Measurements from ENCODE around the gene STX7.

Gene STX7

DNA sequence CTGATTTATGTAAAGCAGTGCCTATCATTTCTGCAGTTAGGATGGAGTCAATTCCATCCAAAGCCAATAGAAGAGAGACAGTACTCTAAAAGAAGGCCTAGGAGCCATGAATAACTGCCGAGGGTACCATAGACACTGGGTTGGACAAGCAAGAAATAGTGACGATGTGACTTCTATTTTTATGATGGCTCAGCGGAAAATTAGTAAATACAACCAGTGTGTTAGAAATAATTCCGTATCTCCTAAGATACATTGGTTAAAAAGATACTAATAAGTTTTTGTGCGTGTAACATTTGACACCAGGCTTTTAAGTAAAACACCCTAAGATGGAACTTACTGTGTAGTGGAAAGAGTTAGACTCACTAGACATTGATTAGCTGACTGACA lies 66.1 kb downstream of the STX7 start:
- no peak overlapping the region for H3K4me3 ChIP-seq (ENCODE audit: low read length)

DNA sequence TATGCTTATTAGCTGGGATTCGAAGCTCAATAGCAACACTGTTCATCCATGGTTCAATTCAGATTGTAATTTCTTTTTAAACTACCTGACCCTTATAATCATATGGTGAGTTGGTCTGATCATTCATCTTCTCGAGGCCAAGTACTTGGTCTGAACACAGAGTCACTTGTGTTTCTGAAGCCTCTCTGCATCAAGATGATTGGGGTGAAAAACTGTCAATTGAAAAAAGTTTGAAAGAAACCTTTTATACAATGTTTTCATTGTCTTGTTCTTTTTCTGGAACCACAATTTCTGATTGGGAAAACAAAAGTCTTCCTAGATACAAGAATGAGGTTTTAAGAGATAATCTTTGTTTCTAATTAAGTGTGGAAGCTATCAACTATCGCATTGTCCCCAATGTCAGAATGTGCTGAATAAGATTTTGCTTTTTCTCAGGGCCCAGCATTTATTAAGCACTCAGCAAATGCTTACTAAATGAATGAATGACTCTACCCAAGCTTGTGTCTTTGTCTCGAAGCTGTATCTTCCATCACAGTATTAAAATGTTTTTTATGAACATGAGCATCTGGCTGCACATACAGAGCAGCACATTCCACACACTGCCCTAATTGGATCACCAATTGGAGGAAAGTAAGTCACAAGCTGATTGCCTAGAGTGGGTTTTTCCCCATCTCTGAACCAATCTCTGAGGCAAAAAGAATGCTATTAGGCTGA lies 66.6 kb downstream of the STX7 start:
- no peak overlapping the region for H2AFZ ChIP-seq (ENCODE audit: low read depth, low read length)
- H3K9me3 ChIP-seq (ENCODE audit: low read length): peaks cover 2% of the 10 kb centered on the region
- no peaks in the 10 kb centered on the region for H3K36me3 ChIP-seq (ENCODE audit: insufficient read depth, low read length)
- peaks cover 27% of the 10 kb centered on the region for H3K4me1 ChIP-seq (ENCODE audit: insufficient read depth, low read length)
- H3K4me3 ChIP-seq (ENCODE audit: low read length): no peak overlapping the region
- H3K27me3 ChIP-seq (ENCODE audit: insufficient read depth, low read length): no peaks in the 10 kb centered on the region

More for the DNA sequence above, 66.1 kb downstream of the STX7 start:
- no peaks in the 10 kb centered on the region for H3K36me3 ChIP-seq (ENCODE audit: insufficient read depth, low read length)
- no peaks in the 10 kb centered on the region for H3K9me3 ChIP-seq (ENCODE audit: low read length)
- H3K4me1 ChIP-seq (ENCODE audit: insufficient read depth, low read length): peaks cover 27% of the 10 kb centered on the region
- H2AFZ ChIP-seq (ENCODE audit: low read depth, low read length): no peak overlapping the region
- H3K27me3 ChIP-seq (ENCODE audit: insufficient read depth, low read length): no peaks in the 10 kb centered on the region

DNA sequence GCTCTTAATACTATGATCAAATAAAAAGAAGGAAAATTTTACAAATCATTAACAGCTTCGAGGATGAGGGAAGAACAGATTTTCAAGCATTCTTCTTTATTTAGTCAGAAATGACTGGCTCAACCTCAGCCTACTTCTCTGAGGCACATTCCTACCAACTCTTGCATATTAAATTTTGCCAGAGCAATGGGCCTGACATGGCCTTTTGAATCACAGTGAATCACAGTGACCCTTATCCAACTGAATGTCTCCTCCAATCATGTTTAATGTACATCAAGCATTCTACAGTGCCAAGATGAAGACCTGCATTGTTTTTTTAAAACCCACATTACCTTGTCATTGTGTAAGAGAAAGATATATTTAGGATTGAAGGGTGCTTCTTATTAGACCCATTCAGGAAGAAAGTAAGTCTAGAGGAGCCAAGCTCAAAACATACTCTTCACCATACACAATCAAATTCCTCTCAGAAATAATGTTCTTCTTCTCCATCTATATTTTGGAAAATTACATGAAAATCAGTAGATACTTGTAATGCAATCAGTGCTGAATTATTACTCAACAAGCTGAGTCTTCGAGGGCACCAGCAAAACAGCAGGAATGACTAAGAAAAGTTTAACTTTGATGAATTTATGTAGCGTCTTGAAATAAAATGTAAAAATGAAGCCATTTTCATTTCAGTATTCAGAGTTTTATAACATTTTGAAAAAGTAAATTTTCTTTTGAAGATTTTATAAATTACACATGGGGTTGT lies 67.5 kb downstream of the STX7 start:
- Histone ChIP-seq H3K36me3 (ENCODE audit: insufficient read depth, low read length) (no peaks in the 10 kb centered on the region), H2AFZ (ENCODE audit: low read depth, low read length) (no peak overlapping the region), H3K4me1 (ENCODE audit: insufficient read depth, low read length) (peaks cover 27% of the 10 kb centered on the region), H3K4me3 (ENCODE audit: low read length) (no peak overlapping the region), H3K27me3 (ENCODE audit: insufficient read depth, low read length) (no peaks in the 10 kb centered on the region), H3K9me3 (ENCODE audit: low read length) (peaks cover 4% of the 10 kb centered on the region)

DNA sequence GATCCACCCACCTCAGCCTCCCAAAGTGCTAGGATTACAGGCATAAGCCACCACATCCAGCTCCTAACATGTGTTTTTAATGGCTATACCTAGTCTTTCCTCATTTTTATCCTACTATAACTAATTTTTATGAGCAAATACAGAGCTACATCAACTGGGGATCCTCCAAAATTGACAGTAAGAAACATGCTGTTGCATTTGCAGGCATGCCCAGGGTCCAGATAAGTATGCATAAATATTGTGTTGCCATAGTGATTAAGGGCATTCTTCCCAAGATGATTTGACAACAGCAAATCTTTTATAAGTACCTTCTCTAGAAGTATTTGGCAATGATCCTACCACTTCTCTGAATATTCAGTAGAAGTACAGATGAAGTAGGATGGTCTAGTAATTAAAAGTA lies 69.7 kb downstream of the STX7 start:
- Histone ChIP-seq H3K27me3 (ENCODE audit: insufficient read depth, low read length) (peaks cover 3% of the 10 kb centered on the region), H3K4me3 (ENCODE audit: low read length) (no peak overlapping the region), H3K4me1 (ENCODE audit: insufficient read depth, low read length) (peaks cover 27% of the 10 kb centered on the region), H2AFZ (ENCODE audit: low read depth, low read length) (no peak overlapping the region), H3K9me3 (ENCODE audit: low read length) (peaks cover 4% of the 10 kb centered on the region), H3K36me3 (ENCODE audit: insufficient read depth, low read length) (no peaks in the 10 kb centered on the region)

DNA sequence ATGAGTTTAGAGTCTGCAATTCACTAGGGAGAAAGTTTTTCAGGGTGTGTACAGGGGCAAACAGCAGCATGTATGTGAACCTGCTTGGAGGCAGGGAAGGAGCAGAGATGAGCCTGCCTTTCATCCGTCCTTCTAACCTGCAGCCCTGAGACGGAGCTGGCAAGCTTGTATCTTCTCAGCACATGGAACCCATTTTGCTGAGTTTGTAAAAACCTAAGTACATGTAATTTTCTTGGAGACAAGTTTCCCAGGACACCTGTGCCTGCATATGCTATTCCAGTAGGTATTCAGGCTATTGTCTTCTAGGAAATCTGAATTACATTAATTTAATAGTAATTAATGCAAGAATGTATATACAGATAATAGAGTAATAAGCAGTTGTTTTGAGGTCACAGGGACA lies 82.8 kb downstream of the STX7 start:
- no peaks in the 10 kb centered on the region for H3K9me3 ChIP-seq (ENCODE audit: low read length)
- H3K27me3 ChIP-seq (ENCODE audit: insufficient read depth, low read length): no peaks in the 10 kb centered on the region
- H3K4me1 ChIP-seq (ENCODE audit: insufficient read depth, low read length): no peaks in the 10 kb centered on the region
- H3K36me3 ChIP-seq (ENCODE audit: insufficient read depth, low read length): no peaks in the 10 kb centered on the region
- no peak overlapping the region for H3K4me3 ChIP-seq (ENCODE audit: low read length)
- no peak overlapping the region for H2AFZ ChIP-seq (ENCODE audit: low read depth, low read length)

DNA sequence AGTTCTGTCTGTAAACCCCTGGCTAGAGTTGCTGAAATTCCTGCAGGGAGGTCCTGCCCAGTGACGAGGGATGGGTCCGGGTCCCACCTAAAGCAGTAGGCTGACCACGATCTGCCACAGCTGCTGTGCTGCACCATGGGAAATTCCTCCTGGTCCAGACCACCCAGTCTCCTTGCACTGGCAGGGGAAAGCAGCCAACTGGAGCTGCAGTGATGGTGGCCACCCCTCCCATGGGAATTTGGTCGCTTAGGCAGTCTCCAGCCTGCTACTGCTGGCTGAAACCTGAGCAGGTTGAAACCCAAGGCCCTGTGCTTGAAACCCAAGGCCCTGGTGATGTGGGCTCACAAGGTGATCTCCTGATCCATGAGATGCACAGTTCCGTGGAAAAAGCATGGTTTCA lies 87.7 kb downstream of the STX7 start:
- H3K36me3 ChIP-seq (ENCODE audit: insufficient read depth, low read length): no peaks in the 10 kb centered on the region
- no peaks in the 10 kb centered on the region for H3K9me3 ChIP-seq (ENCODE audit: low read length)
- no peak overlapping the region for H2AFZ ChIP-seq (ENCODE audit: low read depth, low read length)

DNA sequence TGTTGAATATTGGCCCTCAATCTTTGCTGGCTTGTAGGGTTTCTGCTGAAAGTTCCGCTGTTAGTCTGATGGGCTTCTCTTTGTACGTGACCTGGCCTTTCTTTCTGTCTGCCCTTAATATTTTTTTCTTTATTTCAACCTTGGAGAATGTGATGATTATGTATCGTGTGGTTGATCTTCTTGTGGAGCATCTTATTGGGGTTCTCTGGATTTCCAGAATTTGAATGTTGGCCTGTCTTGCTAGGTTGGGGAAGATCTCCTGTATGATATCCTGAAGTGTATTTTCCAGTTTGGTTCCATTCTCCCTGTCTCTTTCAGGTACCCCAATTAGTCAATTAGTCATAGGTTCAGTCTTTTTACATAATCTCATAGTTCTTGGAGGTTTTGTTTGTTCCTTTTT lies 89.1 kb downstream of the STX7 start:
- no peaks in the 10 kb centered on the region for H3K36me3 ChIP-seq (ENCODE audit: insufficient read depth, low read length)
- H3K4me1 ChIP-seq (ENCODE audit: insufficient read depth, low read length): no peaks in the 10 kb centered on the region
- H2AFZ ChIP-seq (ENCODE audit: low read depth, low read length): no peak overlapping the region
- no peak overlapping the region for H3K4me3 ChIP-seq (ENCODE audit: low read length)
- H3K9me3 ChIP-seq (ENCODE audit: low read length): no peaks in the 10 kb centered on the region
- H3K27me3 ChIP-seq (ENCODE audit: insufficient read depth, low read length): no peaks in the 10 kb centered on the region

More for the DNA sequence above, 87.7 kb downstream of the STX7 start:
- Histone ChIP-seq H3K4me1 (ENCODE audit: insufficient read depth, low read length) (no peaks in the 10 kb centered on the region), H3K4me3 (ENCODE audit: low read length) (no peak overlapping the region), H3K27me3 (ENCODE audit: insufficient read depth, low read length) (no peaks in the 10 kb centered on the region)

DNA sequence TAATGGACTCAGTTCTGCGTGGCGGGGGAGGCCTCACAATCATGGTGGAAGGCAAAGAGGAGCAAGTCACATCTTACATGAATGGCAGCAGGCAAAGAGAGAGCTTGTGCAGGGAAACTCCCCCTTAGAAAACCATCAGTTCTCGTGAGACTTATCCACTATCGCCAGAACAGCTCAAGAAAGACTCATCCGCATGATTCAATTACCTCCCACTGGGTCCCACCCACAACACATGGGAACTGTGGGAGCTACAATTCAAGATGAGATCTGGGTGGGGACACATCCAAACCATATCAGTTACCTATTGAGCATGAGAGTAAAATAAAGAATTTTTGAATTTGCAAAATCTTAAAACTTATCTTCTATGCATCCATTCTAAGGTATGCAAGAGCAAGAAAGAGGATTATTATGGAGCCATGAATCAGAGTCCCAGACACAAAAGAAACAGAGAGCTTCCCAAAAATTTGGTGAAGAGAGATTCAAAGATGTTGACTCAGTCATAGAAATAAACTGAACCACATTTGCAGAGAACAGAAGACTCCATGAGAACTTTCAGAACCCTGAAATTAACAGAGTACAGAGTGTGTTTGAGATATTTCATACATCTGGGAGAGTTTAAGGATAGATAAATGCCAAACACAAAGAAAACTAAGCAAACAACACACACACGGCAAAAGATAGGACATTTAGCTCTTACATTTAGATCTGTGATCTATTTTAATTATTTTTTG lies 94.5 kb downstream of the STX7 start:
- Histone ChIP-seq H2AFZ (ENCODE audit: low read depth, low read length) (no peak overlapping the region), H3K4me3 (ENCODE audit: low read length) (no peak overlapping the region)

DNA sequence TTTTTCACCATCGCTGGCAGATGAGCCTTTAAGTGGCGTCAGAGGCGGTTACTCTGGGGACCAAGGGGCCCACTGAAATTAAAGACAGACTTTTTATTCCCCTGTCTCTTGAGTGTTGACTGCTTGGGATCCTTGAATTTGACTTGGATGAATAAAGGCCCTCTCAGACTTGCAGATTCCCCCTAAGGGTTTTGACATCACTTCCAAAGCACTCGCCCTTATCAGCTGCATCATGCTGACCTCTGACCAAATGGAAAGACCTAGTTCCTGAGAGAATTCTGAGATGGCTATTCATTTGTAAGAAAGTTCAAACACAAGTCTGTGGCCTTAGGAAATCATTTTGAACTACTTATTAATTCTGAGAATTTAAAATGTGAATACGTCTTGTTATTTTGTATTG lies 98.2 kb downstream of the STX7 start:
- Histone ChIP-seq H3K36me3 (ENCODE audit: insufficient read depth, low read length) (no peaks in the 10 kb centered on the region), H3K4me3 (ENCODE audit: low read length) (no peak overlapping the region), H3K9me3 (ENCODE audit: low read length) (peaks cover 2% of the 10 kb centered on the region), H2AFZ (ENCODE audit: low read depth, low read length) (no peak overlapping the region), H3K4me1 (ENCODE audit: insufficient read depth, low read length) (no peaks in the 10 kb centered on the region), H3K27me3 (ENCODE audit: insufficient read depth, low read length) (peaks cover 3% of the 10 kb centered on the region)

More for the DNA sequence above, 94.5 kb downstream of the STX7 start:
- Histone ChIP-seq H3K4me1 (ENCODE audit: insufficient read depth, low read length) (no peaks in the 10 kb centered on the region), H3K36me3 (ENCODE audit: insufficient read depth, low read length) (no peaks in the 10 kb centered on the region), H3K9me3 (ENCODE audit: low read length) (peaks cover 2% of the 10 kb centered on the region), H3K27me3 (ENCODE audit: insufficient read depth, low read length) (no peaks in the 10 kb centered on the region)

DNA sequence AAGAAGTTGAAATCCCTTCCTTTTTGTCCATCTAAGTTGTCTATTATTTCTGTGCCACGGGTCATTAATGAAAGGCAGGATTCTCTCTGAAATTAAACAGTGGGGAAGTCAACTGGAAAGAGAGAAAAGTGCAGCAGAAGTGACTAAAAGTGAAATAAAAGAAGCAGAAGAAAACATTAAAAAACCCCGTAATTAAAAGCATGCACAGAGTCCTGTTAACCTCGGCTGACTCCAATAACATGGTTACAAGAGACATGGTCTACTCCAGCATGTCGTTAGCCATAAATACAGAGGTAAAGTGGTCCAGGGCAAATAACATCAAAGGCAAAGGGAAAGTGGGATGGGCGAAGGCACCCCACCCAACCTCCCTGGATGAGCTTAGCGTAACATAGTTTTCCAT lies 98.6 kb downstream of the STX7 start:
- peaks cover 3% of the 10 kb centered on the region for H3K27me3 ChIP-seq (ENCODE audit: insufficient read depth, low read length)
- H3K4me1 ChIP-seq (ENCODE audit: insufficient read depth, low read length): no peaks in the 10 kb centered on the region
- H3K36me3 ChIP-seq (ENCODE audit: insufficient read depth, low read length): no peaks in the 10 kb centered on the region
- peaks cover 2% of the 10 kb centered on the region for H3K9me3 ChIP-seq (ENCODE audit: low read length)
- H2AFZ ChIP-seq (ENCODE audit: low read depth, low read length): no peak overlapping the region
- H3K4me3 ChIP-seq (ENCODE audit: low read length): no peak overlapping the region

DNA sequence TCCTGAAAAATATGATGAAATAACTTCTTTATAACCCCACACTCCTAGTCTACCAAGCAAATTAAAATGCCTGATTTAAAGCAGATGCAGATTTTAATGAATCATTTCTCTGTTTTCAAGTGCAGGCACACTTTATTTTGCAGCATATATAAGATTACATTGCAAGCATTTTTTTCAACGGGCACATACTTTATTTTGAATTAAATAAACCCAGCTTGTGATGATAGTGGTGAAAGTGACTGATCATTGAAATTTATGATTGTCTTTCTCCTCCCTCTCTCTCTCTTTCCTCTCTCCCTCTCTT lies 99.5 kb downstream of the STX7 start:
- Histone ChIP-seq H3K36me3 (ENCODE audit: insufficient read depth, low read length) (no peaks in the 10 kb centered on the region), H3K9me3 (ENCODE audit: low read length) (peaks cover 2% of the 10 kb centered on the region), H2AFZ (ENCODE audit: low read depth, low read length) (no peak overlapping the region), H3K4me1 (ENCODE audit: insufficient read depth, low read length) (no peaks in the 10 kb centered on the region), H3K27me3 (ENCODE audit: insufficient read depth, low read length) (peaks cover 3% of the 10 kb centered on the region), H3K4me3 (ENCODE audit: low read length) (no peak overlapping the region)

DNA sequence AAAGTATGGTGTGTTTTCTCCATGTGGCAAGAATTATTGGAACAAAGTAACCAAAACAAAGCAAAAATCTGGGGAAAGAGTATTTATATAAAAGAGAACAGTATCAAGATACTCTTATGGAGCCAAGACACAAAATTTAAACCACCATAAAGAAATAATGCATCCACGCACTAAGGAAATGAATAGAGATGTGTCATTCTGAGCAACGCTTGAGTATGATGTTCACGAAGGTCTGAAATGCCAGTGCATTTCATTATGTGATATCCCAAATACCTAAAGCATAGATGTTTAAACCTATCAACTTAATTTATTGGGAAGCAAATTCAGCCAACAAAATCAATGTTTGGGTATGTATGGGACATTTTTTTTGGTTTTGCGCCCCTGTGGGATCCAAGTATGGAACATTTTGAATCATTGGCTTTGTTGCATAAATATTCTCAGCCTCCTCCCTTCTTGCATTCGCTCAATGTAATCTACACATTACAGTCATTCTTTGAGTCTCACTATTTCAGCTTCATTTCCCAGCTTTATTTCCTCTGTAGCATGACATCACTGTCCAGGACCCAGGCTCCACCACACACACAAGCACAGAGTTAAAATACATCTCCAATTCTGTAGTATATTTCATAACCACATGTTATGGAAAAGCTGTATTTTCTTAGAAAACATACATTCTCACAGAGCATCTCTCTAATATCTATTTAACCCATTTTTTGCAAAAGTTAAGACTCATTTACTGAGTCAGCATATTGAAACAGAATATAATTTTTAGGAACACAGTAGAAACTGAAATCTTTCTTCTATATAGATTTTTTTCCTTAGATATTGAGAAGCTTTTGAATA lies 100.0 kb downstream of the STX7 start:
- Histone ChIP-seq H3K9me3 (ENCODE audit: low read length) (peaks cover 2% of the 10 kb centered on the region), H3K27me3 (ENCODE audit: insufficient read depth, low read length) (peaks cover 3% of the 10 kb centered on the region), H3K36me3 (ENCODE audit: insufficient read depth, low read length) (no peaks in the 10 kb centered on the region), H3K4me1 (ENCODE audit: insufficient read depth, low read length) (no peaks in the 10 kb centered on the region), H2AFZ (ENCODE audit: low read depth, low read length) (no peak overlapping the region), H3K4me3 (ENCODE audit: low read length) (no peak overlapping the region)

DNA sequence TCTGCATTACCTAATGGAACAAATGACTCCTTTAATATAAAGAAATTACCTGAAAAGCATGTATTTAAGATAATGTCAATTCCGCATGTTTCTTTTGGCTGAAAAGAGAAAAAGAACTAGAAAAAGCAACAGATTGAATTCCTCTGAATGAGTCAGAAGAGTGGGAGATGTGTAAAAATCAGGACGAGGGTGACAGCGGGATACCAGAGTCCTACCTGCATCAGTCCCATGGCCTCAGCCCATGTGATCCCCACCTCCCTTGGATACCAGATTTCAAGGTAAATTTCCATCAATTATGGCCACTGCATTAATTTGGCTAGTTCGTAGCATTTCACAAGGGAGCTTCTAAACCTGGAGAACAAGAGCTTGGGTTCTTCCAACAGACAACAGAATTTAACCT lies 101.6 kb downstream of the STX7 start:
- H3K27me3 ChIP-seq (ENCODE audit: insufficient read depth, low read length): peaks cover 3% of the 10 kb centered on the region
- no peak overlapping the region for H3K4me3 ChIP-seq (ENCODE audit: low read length)
- no peak overlapping the region for H2AFZ ChIP-seq (ENCODE audit: low read depth, low read length)
- peaks cover 2% of the 10 kb centered on the region for H3K9me3 ChIP-seq (ENCODE audit: low read length)
- H3K36me3 ChIP-seq (ENCODE audit: insufficient read depth, low read length): no peaks in the 10 kb centered on the region
- no peaks in the 10 kb centered on the region for H3K4me1 ChIP-seq (ENCODE audit: insufficient read depth, low read length)
